ENCODE measurements around the gene CTPS2.

The CTPS2 gene

DNA sequence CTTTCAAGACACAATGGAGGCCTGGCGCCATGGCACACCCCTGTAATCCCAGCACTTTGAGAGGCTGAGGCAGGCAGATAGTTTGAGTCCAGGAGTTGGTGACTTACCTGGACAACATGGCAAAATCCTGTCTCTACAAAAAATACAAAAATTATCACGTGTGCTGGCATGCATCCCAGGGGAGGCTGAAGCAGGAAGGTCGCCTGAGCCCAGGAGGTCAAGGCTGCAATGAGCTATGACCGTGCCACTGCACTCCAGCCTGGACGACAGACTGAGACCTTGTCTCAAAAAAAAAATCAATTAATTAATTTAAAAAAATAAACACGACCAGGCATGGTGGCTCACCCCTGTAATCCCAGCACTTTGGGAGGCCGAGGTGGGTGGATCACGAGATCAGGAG lies 2.0 kb upstream of the CTPS2 start:
- DNase-seq (ENCODE audit: low spot score) = no peak

GRCh38 chrX:16711893-16712547 lies 449 bp downstream of the CTPS2 start:
- no peak for DNase-seq (ENCODE audit: low spot score)

GRCh38 chrX:16711219-16711811 lies 1.2 kb downstream of the CTPS2 start:
- DNase-seq (ENCODE audit: low spot score) = no peak

DNA sequence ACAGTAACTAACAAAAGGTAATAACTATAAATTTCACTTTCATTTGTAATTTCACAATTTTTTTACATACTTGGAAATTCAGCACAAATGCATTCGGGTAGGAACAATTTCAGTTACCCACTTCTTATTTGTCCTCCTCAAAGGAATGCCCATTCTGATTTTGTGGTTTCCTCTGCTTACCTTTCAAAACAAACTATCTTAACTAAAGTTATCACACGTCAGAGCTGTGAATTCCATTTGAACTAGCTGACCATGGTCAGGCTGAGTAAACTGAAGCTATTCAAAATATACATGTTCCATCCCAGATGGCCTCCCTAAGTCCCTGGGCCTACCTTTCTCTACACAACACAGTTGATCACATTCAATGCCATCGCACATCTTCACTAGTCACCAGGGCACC lies 4.5 kb downstream of the CTPS2 start:
- DNase-seq (ENCODE audit: low spot score) = no peak

- DNase-seq (ENCODE audit: low spot score) = no peak
Measured at GRCh38 chrX:16705370-16705769, 7.1 kb downstream of the CTPS2 start.

- DNase-seq (ENCODE audit: low spot score) = no peak
Measured at GRCh38 chrX:16702700-16703599, 9.5 kb downstream of the CTPS2 start.

DNA sequence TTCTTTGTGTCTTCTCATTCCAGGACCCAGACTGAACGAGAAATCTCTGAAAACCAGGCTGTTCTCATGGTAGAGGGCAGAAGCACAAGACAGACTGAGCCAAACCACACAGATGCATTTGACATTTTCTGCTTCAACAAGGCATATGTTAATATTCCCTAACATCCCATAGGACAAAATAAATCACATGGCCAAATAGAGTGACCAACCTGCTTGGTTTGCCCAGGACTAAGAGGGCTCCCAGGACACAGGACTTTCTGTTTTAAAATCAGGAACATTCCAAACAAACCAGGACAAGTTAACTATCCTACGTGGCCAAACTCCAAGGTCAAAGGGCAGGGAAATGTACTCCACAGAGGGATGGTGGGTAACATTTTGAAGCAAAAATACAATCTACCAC lies 11.7 kb downstream of the CTPS2 start:
- no peak for DNase-seq (ENCODE audit: low spot score)

DNA sequence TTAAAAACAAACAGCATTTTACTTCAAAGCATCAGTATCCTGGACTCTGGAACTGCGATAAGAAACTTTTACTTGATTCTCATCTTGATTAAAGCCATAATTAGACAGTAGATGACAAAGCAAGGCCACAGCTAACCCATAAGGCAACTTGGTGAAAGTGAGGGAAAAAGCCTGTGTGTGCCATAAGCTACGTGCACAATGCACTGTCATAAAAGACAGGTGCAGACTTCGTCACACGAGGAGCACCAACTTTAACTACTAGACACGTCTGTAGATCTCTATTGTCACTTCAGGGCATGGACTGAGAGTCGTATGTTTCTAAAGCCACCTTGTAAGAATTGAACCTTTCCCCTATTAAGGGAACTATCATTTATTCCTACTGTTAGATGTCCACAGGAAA lies 13.1 kb downstream of the CTPS2 start:
- no peak for DNase-seq (ENCODE audit: low spot score)

DNA sequence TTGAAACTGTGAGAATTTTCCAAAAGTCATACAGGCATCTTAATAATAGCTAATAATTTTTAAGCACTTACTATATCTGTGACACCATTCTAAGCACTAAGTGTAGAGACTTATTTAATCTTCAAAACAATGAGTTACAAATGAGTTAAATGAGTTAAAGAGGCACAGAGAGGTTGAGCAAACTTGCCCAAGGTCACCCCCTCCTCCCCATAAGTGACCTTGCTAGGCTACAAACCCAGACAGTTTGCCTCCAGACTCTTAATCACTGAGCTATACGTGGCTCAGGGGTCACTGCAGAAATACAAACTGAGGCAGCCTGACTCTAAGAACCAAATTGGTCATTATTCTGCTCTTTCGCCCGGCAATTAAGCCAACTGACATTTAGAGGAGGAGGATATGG lies 15.5 kb downstream of the CTPS2 start:
- DNase-seq (ENCODE audit: low spot score) = no peak

DNA sequence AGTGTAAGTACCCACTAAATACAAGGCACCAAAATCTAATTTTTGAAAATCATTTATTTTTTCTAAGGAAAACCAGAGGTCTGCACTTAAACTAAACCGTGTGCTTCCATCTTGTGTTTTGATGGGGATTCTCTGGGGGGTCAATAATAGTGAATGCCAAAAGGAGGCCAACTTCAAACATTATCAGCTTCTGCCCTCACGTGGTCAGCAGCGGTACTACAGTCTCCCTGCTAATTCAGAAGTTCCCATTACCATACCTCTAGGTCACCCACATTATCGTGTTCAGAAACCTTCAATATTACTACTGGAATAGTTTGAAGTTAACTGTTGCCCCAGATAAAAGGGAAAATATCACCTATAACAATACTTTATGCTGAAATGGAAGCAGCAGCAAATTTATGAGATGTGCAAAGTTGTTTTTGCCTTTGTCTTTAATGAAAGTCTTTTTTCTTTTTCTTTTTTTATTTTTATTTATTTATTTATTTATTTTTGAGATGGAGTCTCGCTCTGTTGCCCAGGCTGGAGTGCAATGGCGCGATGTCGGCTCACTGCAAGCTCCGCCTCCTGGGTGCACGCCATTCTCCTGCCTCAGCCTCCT lies 17.3 kb downstream of the CTPS2 start:
- DNase-seq (ENCODE audit: low spot score) = no peak

DNA sequence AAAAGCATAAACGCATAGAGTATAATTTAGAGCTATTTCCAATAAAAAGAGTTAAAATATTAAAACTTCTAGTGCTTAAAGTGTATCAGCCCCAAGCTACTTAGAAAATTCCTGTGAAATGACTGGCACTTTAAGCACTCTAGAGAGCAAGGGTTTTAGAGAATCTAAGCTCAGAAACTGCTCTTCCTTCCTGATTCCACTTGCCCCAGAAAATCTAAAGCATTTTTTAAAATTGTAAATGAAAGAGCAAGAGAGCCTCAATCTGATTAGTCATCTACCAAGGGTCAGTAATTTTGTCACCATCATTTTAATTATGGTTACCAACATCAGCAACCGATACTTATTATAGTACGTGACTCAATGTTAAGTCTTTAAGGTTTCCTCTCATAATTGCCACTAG lies 25.0 kb downstream of the CTPS2 start:
- DNase-seq (ENCODE audit: low spot score) = no peak

DNA sequence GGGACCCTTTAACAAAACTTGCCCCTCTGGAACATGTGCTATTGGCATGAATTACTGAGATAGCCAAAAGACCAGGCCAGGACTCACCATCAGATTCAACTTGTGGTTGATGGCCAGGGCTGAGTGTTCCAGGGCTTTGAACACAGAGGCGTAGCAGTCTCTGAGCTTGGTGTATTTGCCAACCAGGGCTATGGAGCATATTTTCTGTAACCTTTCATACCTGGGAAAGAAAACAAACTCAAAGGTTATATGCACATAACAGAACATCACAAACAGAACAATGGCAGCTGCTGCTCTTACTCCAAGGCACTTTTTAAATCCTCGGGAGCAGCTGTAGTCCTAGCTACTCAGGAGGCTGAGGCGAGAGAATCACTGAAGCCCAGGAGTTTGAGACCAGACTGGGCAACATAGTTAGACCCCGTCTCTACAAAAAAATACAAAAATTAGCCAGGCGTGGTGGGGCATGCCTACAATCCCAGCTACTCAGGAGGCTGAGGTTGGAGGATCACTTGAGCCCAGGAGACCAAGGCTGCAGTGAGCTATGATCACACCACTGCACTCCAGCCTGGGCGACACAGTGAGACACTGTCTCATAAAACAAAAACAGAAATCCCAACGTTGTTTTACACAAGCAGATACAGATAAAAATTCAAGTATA lies 29.3 kb downstream of the CTPS2 start:
- DNase-seq (ENCODE audit: low spot score) = no peak

- DNase-seq (ENCODE audit: low spot score) = no peak
Measured at GRCh38 chrX:16678689-16679088, 33.8 kb downstream of the CTPS2 start.

DNA sequence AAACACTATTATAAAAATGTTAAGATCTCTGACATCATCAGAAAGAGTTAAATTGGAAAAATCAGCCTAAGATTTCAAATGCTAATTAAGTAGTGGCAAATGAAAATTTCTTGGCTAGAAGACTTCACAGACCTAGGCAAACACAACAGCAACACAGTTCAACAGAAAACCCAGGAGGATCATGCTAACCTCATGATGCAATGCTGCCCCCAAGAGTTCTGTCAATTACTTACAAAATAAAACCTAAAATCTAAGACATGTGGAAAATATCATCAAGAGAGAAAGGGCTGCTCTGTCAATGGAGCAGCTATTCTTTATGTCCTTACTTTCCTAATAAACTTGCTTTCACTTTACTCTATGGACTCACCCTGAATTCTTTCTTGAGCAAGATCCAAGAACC lies 41.5 kb downstream of the CTPS2 start:
- DNase-seq (ENCODE audit: low spot score) = peak; percentile 71

GRCh38 chrX:16666541-16666940 lies 45.9 kb downstream of the CTPS2 start:
- DNase-seq (ENCODE audit: low spot score) = peak; percentile 3

DNA sequence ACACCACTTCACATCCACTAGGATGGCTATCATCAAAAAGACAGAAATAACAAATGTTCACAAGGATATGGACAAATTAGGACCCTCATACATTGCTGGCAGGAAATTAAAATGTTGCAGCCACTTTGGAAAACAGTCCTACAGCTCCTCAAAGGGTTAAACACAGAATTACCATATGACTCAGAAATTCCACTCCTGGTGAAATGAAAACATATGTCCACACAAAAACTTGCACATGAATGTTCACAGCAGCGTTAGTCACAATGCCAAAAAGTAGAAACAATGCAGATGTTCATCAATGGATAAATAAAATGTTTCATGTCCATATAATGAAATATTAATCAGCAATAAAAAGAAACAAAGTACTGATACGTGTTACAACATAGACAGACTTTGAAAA lies 47.4 kb downstream of the CTPS2 start:
- no peak for DNase-seq (ENCODE audit: low spot score)

DNA sequence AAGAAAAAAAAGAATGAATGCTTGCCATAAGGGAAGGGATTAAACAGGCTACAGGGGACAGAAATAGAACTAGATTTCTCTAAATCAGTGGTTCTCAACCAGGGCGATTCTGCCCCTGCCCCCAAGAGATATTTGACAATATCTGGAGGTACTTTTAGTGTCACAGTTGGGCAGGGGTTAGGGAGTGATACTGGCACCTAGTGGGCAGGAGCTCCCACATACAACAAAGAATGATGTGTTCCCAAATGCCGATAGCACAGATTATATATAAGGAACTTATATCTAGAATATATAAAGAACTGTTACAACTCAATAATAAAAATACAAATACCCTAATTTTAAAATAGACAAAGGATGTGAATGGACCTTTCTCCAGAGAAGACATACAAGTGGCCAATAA lies 47.8 kb downstream of the CTPS2 start:
- no peak for DNase-seq (ENCODE audit: low spot score)

GRCh38 chrX:16664074-16664473 lies 48.4 kb downstream of the CTPS2 start:
- DNase-seq (ENCODE audit: low spot score) = no peak

DNA sequence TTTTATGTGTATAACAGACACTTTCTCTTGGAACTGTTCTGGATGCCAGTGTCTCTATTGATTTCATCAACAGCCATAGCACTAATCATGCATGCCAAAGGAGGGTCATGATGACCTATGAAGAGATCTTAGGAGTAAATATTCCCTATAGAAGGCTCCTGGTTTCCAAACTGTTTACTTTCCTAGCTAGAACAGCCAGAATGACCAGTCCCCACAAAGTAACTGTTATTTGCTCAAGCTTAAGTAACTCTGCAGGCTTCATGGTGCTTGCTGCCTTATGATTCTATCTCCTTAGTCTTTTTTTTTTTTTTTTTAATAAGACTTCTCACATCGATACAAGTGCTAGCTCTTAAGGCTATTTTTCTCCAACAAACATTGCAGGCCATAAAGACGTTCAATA lies 50.1 kb downstream of the CTPS2 start:
- DNase-seq (ENCODE audit: low spot score) = no peak

GRCh38 chrX:16661495-16661894 lies 51.0 kb downstream of the CTPS2 start:
- DNase-seq (ENCODE audit: low spot score) = no peak

GRCh38 chrX:16659321-16659720 lies 53.1 kb downstream of the CTPS2 start:
- DNase-seq (ENCODE audit: low spot score) = no peak

DNA sequence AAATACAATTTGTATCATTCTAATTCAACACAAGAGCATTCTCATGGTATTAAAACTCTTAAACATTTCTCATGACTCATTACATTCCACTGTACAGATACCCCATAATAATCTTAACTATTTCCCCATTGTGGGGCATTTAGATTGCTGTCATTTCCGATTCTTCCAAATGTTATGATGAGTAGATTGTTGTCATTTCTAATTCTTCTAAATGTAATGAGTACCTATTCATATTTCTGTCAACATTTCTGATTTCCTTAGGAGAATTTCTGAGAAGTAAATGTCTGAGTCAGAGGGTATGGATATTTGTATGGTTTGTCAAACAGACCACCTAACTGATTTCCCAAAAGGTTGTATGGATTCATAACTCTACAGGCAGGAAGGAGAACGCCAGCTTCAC lies 54.2 kb downstream of the CTPS2 start:
- DNase-seq (ENCODE audit: low spot score) = peak; percentile 25
